K562 (cell line): ENCODE data around the gene ANK3.

Source experiments
- ATF3 ChIP-seq, 2 experiments: fragments of 450-650 bp in 1 of 2; sonication (generic) in 1 of 2; formaldehyde crosslinking in 1 of 2; IDR thresholded peaks in 1 of 2; conservative IDR thresholded peaks in 1 of 2; 2 replicates each; pipeline versions ENCODE4 v1.6.1 to v1.8.1; 2016 to 2023; ENCODE audit warnings: mild to moderate bottlenecking in 2 of 2, moderate library complexity in 2 of 2, inconsistent platforms in 1 of 2, missing genetic modification reagents in 1 of 2
- CCAR2 ChIP-seq: fragments of 200-400 bp; formaldehyde crosslinking; IDR thresholded peaks from 2 replicates; pipeline ENCODE4 v1.6.1; 2017; ENCODE audit warnings: mild to moderate bottlenecking, low read depth, low read length
- CHD2 ChIP-seq: IDR thresholded peaks from 2 replicates; pipeline ENCODE4 v1.6.1; 2011; ENCODE audit warnings: low read depth, low read length
- CREB1 ChIP-seq, 2 experiments: sonication (generic) in 1 of 2; formaldehyde crosslinking in 1 of 2; IDR thresholded peaks; 2 replicates each; pipeline versions ENCODE4 v1.6.1 to v1.8.0; 2012 to 2022; ENCODE audit warnings: inconsistent platforms in 1 of 2, mild to moderate bottlenecking in 1 of 2, missing genetic modification reagents in 1 of 2, moderate library complexity in 1 of 2
- CREB3 ChIP-seq: fragments of 450-650 bp; conservative IDR thresholded peaks from 2 replicates; pipeline ENCODE4 v1.6.1; 2016; ENCODE audit warnings: missing genetic modification characterization, low read depth, mild to moderate bottlenecking, missing compliant biosample characterization, moderate library complexity
- CTCF ChIP-seq, 3 experiments: IDR thresholded peaks in 2 of 3; conservative IDR thresholded peaks in 1 of 3; 2 replicates each; pipeline ENCODE4 v1.5.1; 2011 to 2012; ENCODE audit warnings: low read length in 3 of 3, mild to moderate bottlenecking in 3 of 3, control low read depth in 2 of 3, improper control_type of control experiment in 1 of 3, inconsistent platforms in 1 of 3, low read depth in 1 of 3, mixed read lengths in 1 of 3, moderate library complexity in 1 of 3; ENCODE audit not compliant: insufficient read depth in 2 of 3
- MLLT1 ChIP-seq, 2 experiments: fragments of 450-650 bp; IDR thresholded peaks; 2 replicates each; pipeline ENCODE4 v1.6.1; 2016
- REST ChIP-seq, 2 experiments: fragments of 450-650 bp; formaldehyde crosslinking in 1 of 2; IDR thresholded peaks; 2 replicates each; pipeline versions ENCODE4 v1.4.0 to v1.6.1; 2014 to 2020; ENCODE audit warnings: mild to moderate bottlenecking in 2 of 2, borderline replicate concordance in 1 of 2, low read depth in 1 of 2
- TAF1 ChIP-seq: IDR thresholded peaks from 2 replicates; pipeline ENCODE4 v1.6.1; 2011; ENCODE audit warnings: mild to moderate bottlenecking, low read length, moderate library complexity; ENCODE audit not compliant: insufficient read depth, control insufficient read depth, severe bottlenecking; ENCODE audit errors: extremely low read depth
- ZNF24 ChIP-seq: fragments of 450-650 bp; IDR thresholded peaks from 2 replicates; pipeline ENCODE4 v1.6.1; 2016
- ZNF384 ChIP-seq: IDR thresholded peaks from 2 replicates; pipeline ENCODE4 v1.6.1; 2012; ENCODE audit warnings: low read depth, low read length, improper control_type of control experiment

GRCh38 chr10:60336901-60337630, 52.6 kb downstream of the ANK3 start:
- TF ChIP-seq MLLT1 (IDR thresholded peaks at IDR 0.05) = no peak
- TF ChIP-seq CREB3 (tag) = no peak
- TF ChIP-seq CHD2 = no peak
- no peak for TF ChIP-seq CREB1 (IDR thresholded peaks at IDR 0.05)
- no peak for TF ChIP-seq CREB1 (CRISPR knock-in tag; IDR thresholded peaks at IDR 0.05)
- TF ChIP-seq CCAR2 = no peak
- no peak for TF ChIP-seq TAF1
- TF ChIP-seq REST (IDR thresholded peaks at IDR 0.05; ENCODE audit: borderline replicate concordance) = no peak
- TF ChIP-seq REST (CRISPR knock-in tag; IDR thresholded peaks at IDR 0.05; ENCODE audit: low read depth) = no peak
- TF ChIP-seq CTCF (IDR thresholded peaks at IDR 0.05 in 2 of 3, conservative IDR thresholded peaks at IDR 0.05 in 1 of 3; ENCODE audit: insufficient read depth in 2 of 3, low read depth in 1 of 3, low read length in 3 of 3) = no peak
- TF ChIP-seq ZNF24 = no peak
- TF ChIP-seq ZNF384 = no peak
- TF ChIP-seq ATF3 (IDR thresholded peaks at IDR 0.05) = no peak
- no peak for TF ChIP-seq ATF3 (CRISPR knock-in tag; conservative IDR thresholded peaks at IDR 0.05)
